ENCODE results near the gene CORO2A. TPM values are rescaled to one million over a fixed set of nuclear protein-coding genes. Genes with fewer than 3 reads are reported as not detected.

CORO2A gene
- total and polyA plus RNA-seq, 2 of the 4 experiments (the other 2 are of a cell fraction): 1.9 to 2.2 TPM

GRCh38 chr9:98186236-98186635 is 6.2 kb downstream of the CORO2A start:
- POLR2A ChIA-PET (ENCODE audit: unreplicated experiment): no interaction called here

More at GRCh38 chr9:98186236-98186635, 6.2 kb downstream of the CORO2A start:
- intact Hi-C loops (cut with micrococcal nuclease) (no loop called here), in situ Hi-C loops (cut with MboI; ENCODE audit: low sequenced_read_pairs) (no loop called here), dilution Hi-C loops (cut with HindIII; ENCODE audit: low sequenced_read_pairs, unreplicated experiment) (no loop called here)
- H3K9me3 ChIP-seq (ENCODE audit: control insufficient read depth, insufficient read depth, low read length): no peaks in the 10 kb centered on the region
- no peak overlapping the region; the same call in 1 of the 2 replicates for H3K23ac ChIP-seq (ENCODE audit: low read depth, low read length)
- BruUV-seq (replicated peaks): no TSS peak
- H3K56ac ChIP-seq (ENCODE audit: extremely low read depth, insufficient read depth, low read length): no peak overlapping the region
- H4K20me1 ChIP-seq (ENCODE audit: insufficient read depth, low read length): no peaks in the 10 kb centered on the region
- H3K4me1 ChIP-seq (ENCODE audit: control insufficient read depth, insufficient read depth, low read length): no peaks in the 10 kb centered on the region
- no peak overlapping the region for H4K8ac ChIP-seq (ENCODE audit: low read depth in 2 of 2, low read length in 2 of 2)
- H3K14ac ChIP-seq (replicated peaks; ENCODE audit: low read depth, low read length): no peak overlapping the region
- H3K36me3 ChIP-seq (ENCODE audit: control insufficient read depth, insufficient read depth, low read length): no peaks in the 10 kb centered on the region
- no peak overlapping the region for H2AFZ ChIP-seq (replicated peaks; ENCODE audit: low read length, poor library complexity)
- H2BK20ac ChIP-seq (ENCODE audit: low read depth, low read length): no peak overlapping the region
- no CpG with 5 or more reads among the region's 1 CpG for WGBS, 2 experiments (ENCODE audit: extremely low coverage in 2 of 2, insufficient read length in 1 of 2)
- H2AK5ac ChIP-seq (ENCODE audit: low read depth, low read length): no peak overlapping the region
- H3K4me3 ChIP-seq (ENCODE audit: insufficient read depth, low read depth, low read length): no peak overlapping the region
- DNase-seq (no peak), ATAC-seq (ENCODE audit: low read depth) (no peak)
- no peak overlapping the region for H2BK15ac ChIP-seq (ENCODE audit: low read depth, low read length)
- no peaks in the 10 kb centered on the region for H3K79me1 ChIP-seq (ENCODE audit: low read depth in 1 of 2, low read length in 2 of 2)
- no peak for TF ChIP-seq RFX5 (IDR thresholded peaks at IDR 0.05; ENCODE audit: low read depth, low read length)
- TF ChIP-seq MAFK (IDR thresholded peaks at IDR 0.05; ENCODE audit: low read depth, low read length): no peak
- TF ChIP-seq, protein P1, sequence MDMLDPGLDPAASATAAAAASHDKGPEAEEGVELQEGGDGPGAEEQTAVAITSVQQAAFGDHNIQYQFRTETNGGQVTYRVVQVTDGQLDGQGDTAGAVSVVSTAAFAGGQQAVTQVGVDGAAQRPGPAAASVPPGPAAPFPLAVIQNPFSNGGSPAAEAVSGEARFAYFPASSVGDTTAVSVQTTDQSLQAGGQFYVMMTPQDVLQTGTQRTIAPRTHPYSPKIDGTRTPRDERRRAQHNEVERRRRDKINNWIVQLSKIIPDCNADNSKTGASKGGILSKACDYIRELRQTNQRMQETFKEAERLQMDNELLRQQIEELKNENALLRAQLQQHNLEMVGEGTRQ (IDR thresholded peaks at IDR 0.05; ENCODE audit: low read depth, low read length): no peak
- TF ChIP-seq, protein P2, sequence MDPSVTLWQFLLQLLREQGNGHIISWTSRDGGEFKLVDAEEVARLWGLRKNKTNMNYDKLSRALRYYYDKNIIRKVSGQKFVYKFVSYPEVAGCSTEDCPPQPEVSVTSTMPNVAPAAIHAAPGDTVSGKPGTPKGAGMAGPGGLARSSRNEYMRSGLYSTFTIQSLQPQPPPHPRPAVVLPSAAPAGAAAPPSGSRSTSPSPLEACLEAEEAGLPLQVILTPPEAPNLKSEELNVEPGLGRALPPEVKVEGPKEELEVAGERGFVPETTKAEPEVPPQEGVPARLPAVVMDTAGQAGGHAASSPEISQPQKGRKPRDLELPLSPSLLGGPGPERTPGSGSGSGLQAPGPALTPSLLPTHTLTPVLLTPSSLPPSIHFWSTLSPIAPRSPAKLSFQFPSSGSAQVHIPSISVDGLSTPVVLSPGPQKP (IDR thresholded peaks at IDR 0.05; ENCODE audit: borderline replicate concordance, low read depth, low read length): no peak
- no peak overlapping the region for H3K9ac ChIP-seq (ENCODE audit: low read depth, low read length)
- H2BK120ac ChIP-seq (ENCODE audit: low read depth, low read length): no peak overlapping the region
- CTCF ChIA-PET: no interaction called here
- no peak overlapping the region for H2BK5ac ChIP-seq (ENCODE audit: low read depth, low read length, poor library complexity, severe bottlenecking)
- no peaks in the 10 kb centered on the region for H3K9me1 ChIP-seq (ENCODE audit: insufficient read depth, low read length)
- H4K91ac ChIP-seq (ENCODE audit: insufficient read depth, low read depth, low read length): no peak overlapping the region
- no peak overlapping the region for H3K27ac ChIP-seq (ENCODE audit: insufficient read depth, low read length)
- no peak overlapping the region for H3K4me2 ChIP-seq (ENCODE audit: low read depth, low read length)
- H2AK9ac ChIP-seq (replicated peaks; ENCODE audit: low read depth, low read length, poor library complexity): no peak overlapping the region
- no peak overlapping the region for H4K5ac ChIP-seq (ENCODE audit: low read depth, low read length)
- peaks cover 3% of the 10 kb centered on the region; the same call in 1 of the 2 replicates for H3K27me3 ChIP-seq (ENCODE audit: control insufficient read depth, insufficient read depth, low read length)
- H3K4ac ChIP-seq (ENCODE audit: low read depth, low read length): no peak overlapping the region
- H3K18ac ChIP-seq (ENCODE audit: low read depth, low read length): no peak overlapping the region

Measured in IMR-90 (cell line).